ENCODE results near the gene SPEF2. TPM values are rescaled to one million over a fixed set of nuclear protein-coding genes. Genes with fewer than 3 reads are reported as not detected.

SPEF2 gene
- total and polyA plus RNA-seq, 2 of the 13 experiments (the other 11 are each of a cell fraction or from before 2014, with no cell fraction given) = 1.5 to 2.3 TPM

DNA sequence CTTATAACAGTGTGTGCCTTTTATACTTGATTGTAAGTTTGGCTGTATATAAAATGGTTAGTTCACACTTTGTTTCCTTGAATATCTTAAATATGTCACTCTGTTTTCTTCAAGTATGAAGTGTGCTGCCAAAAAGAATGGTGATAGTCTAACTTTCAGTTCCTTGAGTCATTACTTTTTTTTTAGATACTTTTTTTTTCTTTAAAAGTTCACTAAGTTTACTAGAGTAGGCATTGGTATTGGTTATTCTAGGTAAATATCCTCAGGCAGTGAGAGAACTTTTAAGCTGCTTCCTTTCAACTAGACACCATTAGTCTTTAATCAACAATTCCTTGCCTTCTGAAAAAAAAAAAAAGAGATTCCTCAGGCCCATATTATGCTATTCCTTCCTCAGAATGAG is 41.9 kb downstream of the SPEF2 start:
- H3K27ac ChIP-seq (ENCODE audit: extremely low read length, insufficient read depth, low read length) = no peak overlapping the region
- DNase-seq (ENCODE audit: low spot score) (no peak), FAIRE-seq (no peak), ATAC-seq (no peak)
- no peaks in the 10 kb centered on the region for H3K4me1 ChIP-seq (ENCODE audit: insufficient read depth, low read length)
- no peak overlapping the region for H3K9ac ChIP-seq (ENCODE audit: insufficient read depth, low read depth, low read length)
- intact Hi-C loops (cut with micrococcal nuclease; ENCODE audit: unreplicated experiment) = no loop called here
- no peaks in the 10 kb centered on the region for H3K79me2 ChIP-seq (ENCODE audit: insufficient read depth, low read length)
- POLR2A ChIA-PET = no interaction called here
- no TSS peak for BruUV-seq (replicated peaks)
- TF ChIP-seq AHDC1 (CRISPR knock-in tag; IDR thresholded peaks at IDR 0.05; ENCODE audit: borderline replicate concordance) (no peak), CAMTA2 (CRISPR knock-in tag; IDR thresholded peaks at IDR 0.05; ENCODE audit: borderline replicate concordance) (no peak), HNF4A (CRISPR knock-in tag; IDR thresholded peaks at IDR 0.05) (no peak), ELF1 (CRISPR knock-in tag; IDR thresholded peaks at IDR 0.05) (no peak), NFE2 (CRISPR knock-in tag; IDR thresholded peaks at IDR 0.05) (no peak), ZBTB3 (CRISPR knock-in tag; IDR thresholded peaks at IDR 0.05; ENCODE audit: borderline replicate concordance, low read depth) (no peak), HIC2 (CRISPR knock-in tag; IDR thresholded peaks at IDR 0.05; ENCODE audit: low read depth) (no peak), ZEB1 (IDR thresholded peaks at IDR 0.05; ENCODE audit: insufficient replicate concordance, low read depth) (no peak), TSC22D2 (CRISPR knock-in tag; IDR thresholded peaks at IDR 0.05; ENCODE audit: borderline replicate concordance) (no peak), ZNF547 (CRISPR knock-in tag; IDR thresholded peaks at IDR 0.05) (no peak), FLYWCH1 (CRISPR knock-in tag; IDR thresholded peaks at IDR 0.05) (no peak), ARID3A (IDR thresholded peaks at IDR 0.05; ENCODE audit: low read depth, low read length) (no peak), ZNF264 (CRISPR knock-in tag; IDR thresholded peaks at IDR 0.05) (no peak), DMAP1 (CRISPR knock-in tag; IDR thresholded peaks at IDR 0.05) (no peak), CEBPB (IDR thresholded peaks at IDR 0.05; ENCODE audit: borderline replicate concordance, low read depth, low read length) (no peak)
- TF ChIP-seq, protein P1, sequence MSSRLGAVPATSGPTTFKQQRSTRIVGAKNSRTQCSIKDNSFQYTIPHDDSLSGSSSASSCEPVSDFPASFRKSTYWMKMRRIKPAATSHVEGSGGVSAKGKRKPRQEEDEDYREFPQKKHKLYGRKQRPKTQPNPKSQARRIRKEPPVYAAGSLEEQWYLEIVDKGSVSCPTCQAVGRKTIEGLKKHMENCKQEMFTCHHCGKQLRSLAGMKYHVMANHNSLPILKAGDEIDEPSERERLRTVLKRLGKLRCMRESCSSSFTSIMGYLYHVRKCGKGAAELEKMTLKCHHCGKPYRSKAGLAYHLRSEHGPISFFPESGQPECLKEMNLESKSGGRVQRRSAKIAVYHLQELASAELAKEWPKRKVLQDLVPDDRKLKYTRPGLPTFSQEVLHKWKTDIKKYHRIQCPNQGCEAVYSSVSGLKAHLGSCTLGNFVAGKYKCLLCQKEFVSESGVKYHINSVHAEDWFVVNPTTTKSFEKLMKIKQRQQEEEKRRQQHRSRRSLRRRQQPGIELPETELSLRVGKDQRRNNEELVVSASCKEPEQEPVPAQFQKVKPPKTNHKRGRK (CRISPR knock-in tag; IDR thresholded peaks at IDR 0.05) = no peak
- H2AFZ ChIP-seq (ENCODE audit: low read length) = no peak overlapping the region
- H4K20me1 ChIP-seq (ENCODE audit: insufficient read depth, low read length) = no peaks in the 10 kb centered on the region
- no peaks in the 10 kb centered on the region for H3K36me3 ChIP-seq (replicated peaks in 1 of 2; ENCODE audit: control insufficient read depth in 1 of 2, insufficient read depth in 2 of 2, low read length in 2 of 2)
- no peak overlapping the region for H3K4me2 ChIP-seq (ENCODE audit: low read depth, low read length)
- H3K9me3 ChIP-seq (ENCODE audit: low read length) = no peaks in the 10 kb centered on the region
- CTCF ChIA-PET (ENCODE audit: low intra/inter-chr PET ratio, low total read pairs) = no interaction called here
- no peaks in the 10 kb centered on the region for H3K27me3 ChIP-seq (ENCODE audit: control insufficient read depth in 1 of 2, insufficient read depth in 2 of 2, low read length in 2 of 2)
- H3K4me3 ChIP-seq (replicated peaks in 1 of 3; ENCODE audit: insufficient read depth in 1 of 3, low read depth in 2 of 3, low read length in 3 of 3) = no peak overlapping the region
- in situ Hi-C loops (cut with HindIII; ENCODE audit: extremely low pct_ligation_motif_present, low pct_unique_long_range_greater_than_20kb) = no loop called here
